HG03354 (cell line): Measurements from ENCODE around the gene ZG16.
"Not testable (repeated sequence)": the region's sequence is repeated elsewhere in the genome, so short reads cannot be mapped to it uniquely, and the experiment has no call there.

Experiments
- ATAC-seq: cut with Tn5 transposase; IDR thresholded peaks from one replicate; pipeline ENCODE4 v1.9.1; 2021; ENCODE audit warnings: mild to moderate bottlenecking; ENCODE audit not compliant: unreplicated experiment, poor library complexity, severe bottlenecking

Gene ZG16

GRCh38 chr16:29777576-29778350 is at the start of gene ZG16:
ZG16 (plus strand) TSS chr16:29778256; CDS start chr16:29779267, 1,011 bp downstream.
- no peak for ATAC-seq

GRCh38 chr16:29729116-29729521 is 48.9 kb upstream of the ZG16 start:
- no peak for ATAC-seq

- no peak for ATAC-seq
Observed at GRCh38 chr16:29730649-29731048, 47.4 kb upstream of the ZG16 start.

- peak; percentile 52 for ATAC-seq
Observed at GRCh38 chr16:29731768-29732601, 46.1 kb upstream of the ZG16 start.

GRCh38 chr16:29734786-29735185 is 43.3 kb upstream of the ZG16 start:
- no peak for ATAC-seq

GRCh38 chr16:29736112-29736511 is 41.9 kb upstream of the ZG16 start:
- ATAC-seq = no peak

- no peak for ATAC-seq
Observed at GRCh38 chr16:29736764-29737163, 41.3 kb upstream of the ZG16 start.

GRCh38 chr16:29737713-29738112 is 40.3 kb upstream of the ZG16 start:
- no peak for ATAC-seq

- no peak for ATAC-seq
Observed at GRCh38 chr16:29738514-29738913, 39.5 kb upstream of the ZG16 start.

- ATAC-seq = not testable (repeated sequence)
Observed at GRCh38 chr16:29739927-29740629, 38.0 kb upstream of the ZG16 start.

- ATAC-seq = not testable (repeated sequence)
Observed at GRCh38 chr16:29740630-29741015, 37.4 kb upstream of the ZG16 start.

- no peak for ATAC-seq
Observed at GRCh38 chr16:29742683-29743275, 35.3 kb upstream of the ZG16 start.

GRCh38 chr16:29743475-29743826 is 34.6 kb upstream of the ZG16 start:
- ATAC-seq = no peak

- no peak for ATAC-seq
Observed at GRCh38 chr16:29743827-29744531, 34.1 kb upstream of the ZG16 start.

GRCh38 chr16:29744541-29745101 is 33.4 kb upstream of the ZG16 start:
- no peak for ATAC-seq

- ATAC-seq = peak; percentile 60
Observed at GRCh38 chr16:29745121-29745852, 32.8 kb upstream of the ZG16 start.

GRCh38 chr16:29745853-29746345 is 32.2 kb upstream of the ZG16 start, which contains the start of gene C16orf54:
C16orf54 (minus strand) TSS chr16:29745990; CDS start chr16:29744951, 1,039 bp downstream.
- ATAC-seq = peak; percentile 76

GRCh38 chr16:29746518-29746917 is 31.5 kb upstream of the ZG16 start:
- ATAC-seq = not testable (repeated sequence)
